Measurements from ENCODE around the gene TMEM92.
A peak's percentile ranks its signal among the peaks of the same experiment; 100 is the strongest.
"Not testable (repeated sequence)": the region's sequence is repeated elsewhere in the genome, so short reads cannot be mapped to it uniquely, and the experiment has no call there.

The TMEM92 gene

GRCh38 chr17:50268743-50269275, 5.5 kb upstream of the TMEM92 start:
- peaks cover 8% of the 10 kb centered on the region for H3K4me1 ChIP-seq (ENCODE audit: control insufficient read depth, insufficient read depth, low read length, poor library complexity, severe bottlenecking)
- H3K27ac ChIP-seq (ENCODE audit: insufficient read depth, low read length, poor library complexity, severe bottlenecking), result no peak overlapping the region
- no peaks in the 10 kb centered on the region for H3K9me3 ChIP-seq (ENCODE audit: control insufficient read depth, low read length)
- no peak overlapping the region for H3K4me3 ChIP-seq (ENCODE audit: insufficient read depth, low read depth, low read length, poor library complexity, severe bottlenecking)
- H3K36me3 ChIP-seq (ENCODE audit: control insufficient read depth, insufficient read depth, low read length), result no peaks in the 10 kb centered on the region
- peaks cover 8% of the 10 kb centered on the region for H3K27me3 ChIP-seq (replicated peaks; ENCODE audit: control insufficient read depth, insufficient read depth, low read length, poor library complexity, severe bottlenecking)
- DNase-seq, result no peak

- H3K9me3 ChIP-seq (ENCODE audit: control insufficient read depth, low read length), result no peaks in the 10 kb centered on the region
- DNase-seq, result peak in 2 of 3 donors; percentile 21 to 25
- no peaks in the 10 kb centered on the region for H3K36me3 ChIP-seq (ENCODE audit: control insufficient read depth, insufficient read depth, low read length)
- H3K4me3 ChIP-seq (ENCODE audit: insufficient read depth, low read depth, low read length, poor library complexity, severe bottlenecking), result no peak overlapping the region
- H3K27me3 ChIP-seq (replicated peaks; ENCODE audit: control insufficient read depth, insufficient read depth, low read length, poor library complexity, severe bottlenecking), result peaks cover 14% of the 10 kb centered on the region
- no peak overlapping the region for H3K27ac ChIP-seq (ENCODE audit: insufficient read depth, low read length, poor library complexity, severe bottlenecking)
- H3K4me1 ChIP-seq (ENCODE audit: control insufficient read depth, insufficient read depth, low read length, poor library complexity, severe bottlenecking), result peaks cover 8% of the 10 kb centered on the region
Observed at GRCh38 chr17:50269477-50270434, 4.5 kb upstream of the TMEM92 start.

- H3K4me3 ChIP-seq (ENCODE audit: insufficient read depth, low read depth, low read length, poor library complexity, severe bottlenecking), result no peak overlapping the region
- no peaks in the 10 kb centered on the region for H3K36me3 ChIP-seq (ENCODE audit: control insufficient read depth, insufficient read depth, low read length)
- no peak overlapping the region for H3K27ac ChIP-seq (ENCODE audit: insufficient read depth, low read length, poor library complexity, severe bottlenecking)
- DNase-seq, result no peak
- H3K27me3 ChIP-seq (replicated peaks; ENCODE audit: control insufficient read depth, insufficient read depth, low read length, poor library complexity, severe bottlenecking), result peaks cover 14% of the 10 kb centered on the region
- H3K9me3 ChIP-seq (ENCODE audit: control insufficient read depth, low read length), result no peaks in the 10 kb centered on the region
- peaks cover 8% of the 10 kb centered on the region for H3K4me1 ChIP-seq (ENCODE audit: control insufficient read depth, insufficient read depth, low read length, poor library complexity, severe bottlenecking)
Observed at GRCh38 chr17:50270435-50271362, 3.6 kb upstream of the TMEM92 start.

- peaks cover 14% of the 10 kb centered on the region for H3K27me3 ChIP-seq (replicated peaks; ENCODE audit: control insufficient read depth, insufficient read depth, low read length, poor library complexity, severe bottlenecking)
- H3K36me3 ChIP-seq (ENCODE audit: control insufficient read depth, insufficient read depth, low read length); DNase-seq; H3K4me1 ChIP-seq (ENCODE audit: control insufficient read depth, insufficient read depth, low read length, poor library complexity, severe bottlenecking); H3K4me3 ChIP-seq (ENCODE audit: insufficient read depth, low read depth, low read length, poor library complexity, severe bottlenecking); H3K9me3 ChIP-seq (ENCODE audit: control insufficient read depth, low read length); H3K27ac ChIP-seq (ENCODE audit: insufficient read depth, low read length, poor library complexity, severe bottlenecking): not testable (repeated sequence)
Observed at GRCh38 chr17:50271363-50271750, 2.9 kb upstream of the TMEM92 start.

- H3K27ac ChIP-seq (ENCODE audit: insufficient read depth, low read length, poor library complexity, severe bottlenecking), result no peak overlapping the region
- H3K4me3 ChIP-seq (ENCODE audit: insufficient read depth, low read depth, low read length, poor library complexity, severe bottlenecking), result no peak overlapping the region
Observed at GRCh38 chr17:50272246-50272645, 2.0 kb upstream of the TMEM92 start.

GRCh38 chr17:50272711-50273653, 1.3 kb upstream of the TMEM92 start:
- H3K9me3 ChIP-seq (ENCODE audit: control insufficient read depth, low read length), result no peaks in the 10 kb centered on the region
- DNase-seq, result peak; percentile 16 to 40 (median 16)
- peaks cover 14% of the 10 kb centered on the region for H3K27me3 ChIP-seq (replicated peaks; ENCODE audit: control insufficient read depth, insufficient read depth, low read length, poor library complexity, severe bottlenecking)
- H3K4me3 ChIP-seq (ENCODE audit: insufficient read depth, low read depth, low read length, poor library complexity, severe bottlenecking), result peak overlapping the region; percentile 17
- H3K27ac ChIP-seq (ENCODE audit: insufficient read depth, low read length, poor library complexity, severe bottlenecking), result no peak overlapping the region
- no peaks in the 10 kb centered on the region for H3K36me3 ChIP-seq (ENCODE audit: control insufficient read depth, insufficient read depth, low read length)
- peaks cover 8% of the 10 kb centered on the region for H3K4me1 ChIP-seq (ENCODE audit: control insufficient read depth, insufficient read depth, low read length, poor library complexity, severe bottlenecking)

More at GRCh38 chr17:50272246-50272645, 2.0 kb upstream of the TMEM92 start:
- Histone ChIP-seq H3K9me3 (ENCODE audit: control insufficient read depth, low read length) (no peaks in the 10 kb centered on the region), H3K4me1 (ENCODE audit: control insufficient read depth, insufficient read depth, low read length, poor library complexity, severe bottlenecking) (peaks cover 8% of the 10 kb centered on the region), H3K27me3 (replicated peaks; ENCODE audit: control insufficient read depth, insufficient read depth, low read length, poor library complexity, severe bottlenecking) (peaks cover 14% of the 10 kb centered on the region), H3K36me3 (ENCODE audit: control insufficient read depth, insufficient read depth, low read length) (no peaks in the 10 kb centered on the region)
- no peak for DNase-seq

GRCh38 chr17:50273654-50274040, 619 bp upstream of the TMEM92 start:
- Histone ChIP-seq H3K4me1 (ENCODE audit: control insufficient read depth, insufficient read depth, low read length, poor library complexity, severe bottlenecking) (peaks cover 8% of the 10 kb centered on the region), H3K4me3 (ENCODE audit: insufficient read depth, low read depth, low read length, poor library complexity, severe bottlenecking) (no peak overlapping the region), H3K9me3 (ENCODE audit: control insufficient read depth, low read length) (no peaks in the 10 kb centered on the region), H3K27me3 (replicated peaks; ENCODE audit: control insufficient read depth, insufficient read depth, low read length, poor library complexity, severe bottlenecking) (peaks cover 17% of the 10 kb centered on the region), H3K27ac (ENCODE audit: insufficient read depth, low read length, poor library complexity, severe bottlenecking) (no peak overlapping the region), H3K36me3 (ENCODE audit: control insufficient read depth, insufficient read depth, low read length) (no peaks in the 10 kb centered on the region)
- no peak for DNase-seq

- no peak for DNase-seq
- Histone ChIP-seq H3K27me3 (replicated peaks; ENCODE audit: control insufficient read depth, insufficient read depth, low read length, poor library complexity, severe bottlenecking) (peaks cover 17% of the 10 kb centered on the region), H3K36me3 (ENCODE audit: control insufficient read depth, insufficient read depth, low read length) (no peaks in the 10 kb centered on the region), H3K4me1 (ENCODE audit: control insufficient read depth, insufficient read depth, low read length, poor library complexity, severe bottlenecking) (peaks cover 8% of the 10 kb centered on the region), H3K9me3 (ENCODE audit: control insufficient read depth, low read length) (no peaks in the 10 kb centered on the region), H3K4me3 (ENCODE audit: insufficient read depth, low read depth, low read length, poor library complexity, severe bottlenecking) (no peak overlapping the region), H3K27ac (ENCODE audit: insufficient read depth, low read length, poor library complexity, severe bottlenecking) (no peak overlapping the region)
Observed at GRCh38 chr17:50274897-50275221, 593 bp downstream of the TMEM92 start.

- Histone ChIP-seq H3K4me3 (ENCODE audit: insufficient read depth, low read depth, low read length, poor library complexity, severe bottlenecking) (no peak overlapping the region), H3K9me3 (ENCODE audit: control insufficient read depth, low read length) (no peaks in the 10 kb centered on the region), H3K27me3 (replicated peaks; ENCODE audit: control insufficient read depth, insufficient read depth, low read length, poor library complexity, severe bottlenecking) (peaks cover 20% of the 10 kb centered on the region), H3K4me1 (ENCODE audit: control insufficient read depth, insufficient read depth, low read length, poor library complexity, severe bottlenecking) (peaks cover 8% of the 10 kb centered on the region), H3K27ac (ENCODE audit: insufficient read depth, low read length, poor library complexity, severe bottlenecking) (no peak overlapping the region), H3K36me3 (ENCODE audit: control insufficient read depth, insufficient read depth, low read length) (no peaks in the 10 kb centered on the region)
- no peak for DNase-seq
Observed at GRCh38 chr17:50275279-50275678, 1.0 kb downstream of the TMEM92 start.
